Prostate gland (tissue), 2 donors: ENCODE data around the gene RNF112. TPM values are rescaled to one million over a fixed set of nuclear protein-coding genes. Genes with fewer than 3 reads are reported as not detected.
"Not testable (repeated sequence)": the region's sequence is repeated elsewhere in the genome, so short reads cannot be mapped to it uniquely, and the experiment has no call there.

Experiments
- DNase-seq: peaks from one replicate; pipeline ENCODE4 v3.0.0-alpha.2; 2019; ENCODE audit warnings: low spot score
- H3K27ac ChIP-seq, 2 donors: fragments of 200-600 bp; sonication (generic); 2 replicates each; pipeline ENCODE4 v1.5.1; 2017 to 2019
- H3K27me3 ChIP-seq: fragments of 200-600 bp; sonication (generic); replicated peaks from 2 replicates; pipeline ENCODE4 v1.5.1; 2019; ENCODE audit not compliant: insufficient read depth
- H3K36me3 ChIP-seq, 2 donors: fragments of 200-600 bp; sonication (generic); 1 replicate in 1 of 2; 2 replicates in 1 of 2; pipeline versions ENCODE4 v1.5.1 to v1.8.1; 2017 to 2019
- H3K4me1 ChIP-seq: fragments of 200-600 bp; sonication (generic); replicated peaks from 2 replicates; pipeline ENCODE4 v1.5.1; 2019
- H3K4me3 ChIP-seq, 2 donors: fragments of 200-600 bp; sonication (generic); 2 replicates each; pipeline ENCODE4 v1.5.1; 2017 to 2019
- H3K9me3 ChIP-seq: fragments of 200-600 bp; sonication (generic); 2 replicates; pipeline ENCODE4 v1.5.1; 2017
- POLR2A ChIP-seq: fragments of 450-650 bp; IDR thresholded peaks from one replicate; pipeline ENCODE4 v1.6.1; 2016; ENCODE audit warnings: antibody characterized with exemption, mild to moderate bottlenecking
- POLR2AphosphoS5 ChIP-seq: sonication (generic); formaldehyde crosslinking; IDR thresholded peaks from one replicate; pipeline ENCODE4 v1.6.1; 2017; ENCODE audit warnings: antibody characterized with exemption
- WGBS: methylation state at CpG from one replicate; pipeline ENCODE4 v1.1.5; 2018; 5-methylcytosine and 5-hydroxymethylcytosine counted together
- intact Hi-C: fragments of 100-400 bp; cut with DNase I; formaldehyde crosslinking; loops from one replicate; pipeline ENCODE4 v1.14.2; 2022
- small RNA-seq, 2 donors: library from RNA; depleted of rRNA; stranded (forward); fragments of <200 nt; gene quantifications; one replicate each; pipeline ENCODE3, GENCODE V24; 2016
- total RNA-seq, 2 donors: library from RNA; depleted of rRNA; stranded (reverse); fragments of >200 nt; gene quantifications; one replicate each; pipeline ENCODE4 v1.1.0, GENCODE V29; 2016
- TF ChIP-seq, protein P1 (sequence below), 4 experiments: fragments of 200-600 bp in 2 of 4; fragments of 450-650 bp in 2 of 4; sonication (generic) in 2 of 4; IDR thresholded peaks; 1 replicate in 3 of 4; 2 replicates in 1 of 4; pipeline ENCODE4 v1.5.1; 2016 to 2019; ENCODE audit warnings: antibody characterized with exemption in 4 of 4, mild to moderate bottlenecking in 2 of 4, moderate library complexity in 2 of 4

RNF112 gene
- total RNA-seq, 2 donors from 2014 or later: 2.3 to 6.6 TPM

DNA sequence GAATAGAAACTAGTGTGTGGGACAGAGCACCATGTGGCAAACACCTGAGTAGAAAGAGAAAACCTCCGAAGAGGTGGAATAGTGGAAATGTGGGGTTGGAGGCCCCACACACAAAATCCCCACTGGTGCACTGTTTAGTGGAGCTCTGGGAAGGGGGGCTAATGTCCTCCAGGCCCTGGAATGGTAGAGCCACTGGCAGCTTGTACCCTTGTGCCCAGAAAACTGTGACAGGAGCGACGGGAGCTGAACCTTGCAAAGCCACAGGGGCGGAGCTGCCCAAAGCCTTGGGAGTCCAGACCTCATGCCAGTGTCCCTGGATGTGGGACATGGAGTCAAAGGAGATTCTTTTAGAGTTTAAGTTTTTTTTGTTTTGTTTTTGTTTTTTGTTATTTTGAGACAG lies 50.6 kb downstream of the RNF112 start:
- Histone ChIP-seq H3K4me3 (no peak overlapping the region), H3K27me3 (no peaks in the 10 kb centered on the region), H3K9me3 (no peaks in the 10 kb centered on the region), H3K4me1 (no peaks in the 10 kb centered on the region), H3K36me3 (no peaks in the 10 kb centered on the region), H3K27ac (no peak overlapping the region)
- no peak for DNase-seq
- TF ChIP-seq, protein P1, sequence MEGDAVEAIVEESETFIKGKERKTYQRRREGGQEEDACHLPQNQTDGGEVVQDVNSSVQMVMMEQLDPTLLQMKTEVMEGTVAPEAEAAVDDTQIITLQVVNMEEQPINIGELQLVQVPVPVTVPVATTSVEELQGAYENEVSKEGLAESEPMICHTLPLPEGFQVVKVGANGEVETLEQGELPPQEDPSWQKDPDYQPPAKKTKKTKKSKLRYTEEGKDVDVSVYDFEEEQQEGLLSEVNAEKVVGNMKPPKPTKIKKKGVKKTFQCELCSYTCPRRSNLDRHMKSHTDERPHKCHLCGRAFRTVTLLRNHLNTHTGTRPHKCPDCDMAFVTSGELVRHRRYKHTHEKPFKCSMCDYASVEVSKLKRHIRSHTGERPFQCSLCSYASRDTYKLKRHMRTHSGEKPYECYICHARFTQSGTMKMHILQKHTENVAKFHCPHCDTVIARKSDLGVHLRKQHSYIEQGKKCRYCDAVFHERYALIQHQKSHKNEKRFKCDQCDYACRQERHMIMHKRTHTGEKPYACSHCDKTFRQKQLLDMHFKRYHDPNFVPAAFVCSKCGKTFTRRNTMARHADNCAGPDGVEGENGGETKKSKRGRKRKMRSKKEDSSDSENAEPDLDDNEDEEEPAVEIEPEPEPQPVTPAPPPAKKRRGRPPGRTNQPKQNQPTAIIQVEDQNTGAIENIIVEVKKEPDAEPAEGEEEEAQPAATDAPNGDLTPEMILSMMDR (IDR thresholded peaks at IDR 0.05): no peak
- TF ChIP-seq POLR2AphosphoS5: no peak
- no peak for TF ChIP-seq POLR2A
- 90% methylated on average over 4 of the region's 4 CpGs for WGBS
- intact Hi-C loops: no loop called here

DNA sequence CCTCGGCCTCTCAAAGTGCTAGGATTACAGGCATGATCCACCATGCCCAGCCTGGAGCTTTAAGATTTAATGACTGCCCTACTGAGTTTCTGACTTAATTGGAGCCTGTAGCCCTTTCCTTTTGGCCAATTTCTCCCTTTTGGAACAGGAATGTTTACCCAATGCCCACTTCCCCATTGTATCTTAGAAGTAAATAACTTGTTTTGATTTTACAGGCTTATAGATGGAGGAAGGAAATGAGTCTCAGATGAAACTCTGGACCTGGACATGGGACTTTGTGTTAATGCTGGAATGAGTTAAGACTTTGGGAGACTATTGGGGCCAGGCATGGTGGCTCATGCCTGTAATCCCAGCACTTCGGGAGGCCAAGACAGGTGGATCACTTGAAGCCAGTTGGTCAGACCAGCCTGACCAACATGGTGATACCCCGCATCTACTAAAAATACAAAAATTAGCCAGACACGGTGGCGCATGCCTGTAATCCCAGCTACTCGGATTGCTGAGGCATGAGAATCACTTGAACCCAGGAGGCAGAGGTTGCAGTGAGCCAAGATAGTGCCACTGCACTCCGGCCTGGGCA lies 51.5 kb downstream of the RNF112 start:
- H3K9me3 ChIP-seq, intact Hi-C loops, H3K4me3 ChIP-seq, H3K27me3 ChIP-seq, DNase-seq, H3K36me3 ChIP-seq, H3K27ac ChIP-seq, H3K4me1 ChIP-seq: not testable (repeated sequence)
- 94% methylated on average over 7 of the region's 7 CpGs for WGBS

DNA sequence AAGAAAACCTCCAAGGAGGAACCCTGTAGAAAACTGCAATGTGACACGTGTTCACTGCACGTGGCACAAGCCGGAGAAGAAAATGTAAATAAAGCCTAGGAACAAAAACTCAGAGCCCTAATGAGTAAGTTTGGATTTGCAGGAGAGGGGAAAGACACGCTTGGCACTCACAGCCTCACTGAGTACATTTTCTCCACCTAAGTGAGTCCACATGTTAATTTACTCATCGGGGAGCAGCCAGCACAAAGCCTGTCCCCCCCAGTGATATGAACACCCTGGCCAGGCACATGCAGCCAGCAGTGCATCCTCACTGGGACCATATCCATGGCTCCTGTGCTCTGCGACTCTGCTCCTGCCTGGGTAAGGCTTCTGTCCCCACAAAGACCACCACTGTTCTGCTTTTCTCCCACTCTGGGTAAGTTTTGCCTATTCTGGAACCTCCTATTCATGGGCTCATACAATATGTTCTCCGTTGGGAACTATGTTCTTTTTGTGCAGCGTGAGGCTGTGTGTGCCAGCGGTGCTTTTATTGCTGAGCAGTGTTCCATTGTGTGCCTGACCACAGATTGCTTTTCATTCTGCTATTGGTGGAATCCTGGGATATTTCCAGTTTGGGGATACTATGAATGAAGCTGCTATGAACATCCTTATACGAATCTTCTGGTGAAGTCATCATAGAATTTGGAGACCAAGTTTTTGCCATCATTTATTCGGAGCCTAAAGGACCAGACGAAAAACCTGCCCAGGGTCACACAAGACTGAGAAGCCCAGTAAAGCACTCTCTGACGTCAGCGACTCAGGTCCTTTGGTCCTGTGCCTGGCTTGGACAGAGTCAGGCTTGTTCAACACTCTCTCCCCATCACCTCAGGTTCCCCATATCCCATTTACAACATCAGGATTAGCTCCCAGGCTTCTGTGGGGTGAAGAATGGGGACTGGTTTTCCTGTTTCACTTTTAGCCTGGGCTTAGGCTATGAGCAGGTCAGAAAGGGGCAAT lies 53.3 kb downstream of the RNF112 start:
- Histone ChIP-seq H3K36me3 (no peaks in the 10 kb centered on the region), H3K27ac (peak overlapping the region; percentile 42 to 70), H3K27me3 (no peaks in the 10 kb centered on the region), H3K9me3 (no peaks in the 10 kb centered on the region), H3K4me1 (no peaks in the 10 kb centered on the region), H3K4me3 (no peak overlapping the region)
- no peak for DNase-seq
- 18% methylated on average over 14 of the region's 14 CpGs for WGBS
- TF ChIP-seq POLR2A (no peak), POLR2AphosphoS5 (peak; percentile 15)
- TF ChIP-seq, protein P1 (IDR thresholded peaks at IDR 0.05): no peak
- intact Hi-C loops: no loop called here

Small RNAs within 50 kb of the gene (small RNA-seq; reads per million reads assigned to genes)
- 0 reads per million in 2 donors for gene RF00537

Other genes with a start within 250 kb of the RNF112 start
- 10 to 100 TPM; 28.8 to 67.7 TPM for gene EPN2, start 173.9 kb upstream of the RNF112 start, total RNA-seq
- gene B9D1, start 48.5 kb upstream of the RNF112 start, total RNA-seq: 10 to 100 TPM; 15.7 to 28.8 TPM
- gene MAPK7, start 32.7 kb upstream of the RNF112 start, total RNA-seq: 10 to 100 TPM; 22.3 to 43.1 TPM
- 100 to 1,000 TPM in 1 of 2 donors, 10 to 100 TPM in 1; 56.1 to 146 TPM for gene MFAP4, start 24.0 kb upstream of the RNF112 start, total RNA-seq
- gene SLC47A1, start 122.6 kb downstream of the RNF112 start, total RNA-seq: 10 to 100 TPM in 1 of 2 donors, 1 to 10 TPM in 1; 4.5 to 20.0 TPM
- gene ALDH3A2, start 237.5 kb downstream of the RNF112 start, total RNA-seq: 100 to 1,000 TPM; 202 to 357 TPM